GM10266 (cell line): ENCODE measurements around the gene TMEM87A.

ENCODE experiments used
- DNase-seq: peaks from one replicate; pipeline ENCODE4 v3.0.0; 2012; ENCODE audit errors: extremely low spot score
- TF ChIP-seq, protein P1 (sequence below): IDR thresholded peaks from 2 replicates; pipeline ENCODE4 v1.5.1; 2012; ENCODE audit warnings: mild to moderate bottlenecking, low read depth; ENCODE audit not compliant: control insufficient read depth, insufficient read depth; ENCODE audit errors: missing control alignments

TMEM87A gene

DNA sequence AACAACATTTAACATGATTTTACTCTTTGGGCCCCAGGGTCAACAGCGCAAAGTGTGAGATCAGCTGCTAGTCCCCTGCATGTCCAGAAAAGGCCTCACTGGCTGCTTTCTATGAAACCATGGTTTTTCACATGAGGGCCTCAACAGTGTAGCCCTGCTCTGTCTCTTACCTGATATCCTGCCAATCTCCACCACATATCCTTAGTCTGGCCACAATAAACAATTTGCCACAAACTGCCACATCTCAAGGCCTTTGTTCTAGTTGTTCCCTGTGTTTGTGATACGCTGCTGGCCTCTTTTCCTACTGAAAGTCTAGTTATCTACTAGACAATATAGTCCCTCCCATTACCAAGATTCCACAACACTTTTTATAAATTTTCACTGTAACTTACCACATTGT lies 82.9 kb downstream of the TMEM87A start:
- TF ChIP-seq, protein P1, sequence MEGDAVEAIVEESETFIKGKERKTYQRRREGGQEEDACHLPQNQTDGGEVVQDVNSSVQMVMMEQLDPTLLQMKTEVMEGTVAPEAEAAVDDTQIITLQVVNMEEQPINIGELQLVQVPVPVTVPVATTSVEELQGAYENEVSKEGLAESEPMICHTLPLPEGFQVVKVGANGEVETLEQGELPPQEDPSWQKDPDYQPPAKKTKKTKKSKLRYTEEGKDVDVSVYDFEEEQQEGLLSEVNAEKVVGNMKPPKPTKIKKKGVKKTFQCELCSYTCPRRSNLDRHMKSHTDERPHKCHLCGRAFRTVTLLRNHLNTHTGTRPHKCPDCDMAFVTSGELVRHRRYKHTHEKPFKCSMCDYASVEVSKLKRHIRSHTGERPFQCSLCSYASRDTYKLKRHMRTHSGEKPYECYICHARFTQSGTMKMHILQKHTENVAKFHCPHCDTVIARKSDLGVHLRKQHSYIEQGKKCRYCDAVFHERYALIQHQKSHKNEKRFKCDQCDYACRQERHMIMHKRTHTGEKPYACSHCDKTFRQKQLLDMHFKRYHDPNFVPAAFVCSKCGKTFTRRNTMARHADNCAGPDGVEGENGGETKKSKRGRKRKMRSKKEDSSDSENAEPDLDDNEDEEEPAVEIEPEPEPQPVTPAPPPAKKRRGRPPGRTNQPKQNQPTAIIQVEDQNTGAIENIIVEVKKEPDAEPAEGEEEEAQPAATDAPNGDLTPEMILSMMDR, result no peak
- DNase-seq, result no peak

- TF ChIP-seq, protein P1, result no peak
- DNase-seq, result no peak
Observed at GRCh38 chr15:42185801-42186200, 87.4 kb downstream of the TMEM87A start.

- TF ChIP-seq, protein P1, result no peak
- no peak for DNase-seq
Observed at GRCh38 chr15:42184736-42185135, 88.5 kb downstream of the TMEM87A start.

- TF ChIP-seq, protein P1, result no peak
- no peak for DNase-seq
Observed at GRCh38 chr15:42184296-42184695, 88.9 kb downstream of the TMEM87A start.

- TF ChIP-seq, protein P1, result no peak
- DNase-seq, result no peak
Observed at GRCh38 chr15:42182961-42183360, 90.3 kb downstream of the TMEM87A start.

GRCh38 chr15:42182328-42182886 lies 90.8 kb downstream of the TMEM87A start:
- no peak for DNase-seq
- TF ChIP-seq, protein P1, result no peak

DNA sequence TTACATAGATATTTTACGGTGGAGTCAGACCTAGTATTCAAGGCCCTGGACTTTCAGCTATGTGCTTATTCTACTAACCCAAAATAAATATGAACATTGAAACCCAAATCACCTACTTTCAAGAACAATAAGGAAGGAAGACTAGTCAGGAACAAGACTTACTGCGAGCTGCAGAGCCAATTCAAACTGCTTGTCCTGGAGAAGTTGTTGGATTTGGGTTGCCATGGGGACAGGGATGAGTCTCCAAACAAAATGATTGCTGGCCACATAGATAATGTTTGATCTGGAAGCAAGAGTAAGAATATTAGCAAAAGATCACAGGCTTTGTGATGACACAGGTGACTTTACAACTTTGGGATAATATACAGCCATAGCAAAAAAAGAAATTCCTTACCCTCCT lies 95.2 kb downstream of the TMEM87A start:
- no peak for DNase-seq
- TF ChIP-seq, protein P1, result no peak
